ENCODE results near the gene KRTAP3-3.
"Not testable (repeated sequence)": the region's sequence is repeated elsewhere in the genome, so short reads cannot be mapped to it uniquely, and the experiment has no call there.

Gene KRTAP3-3

DNA sequence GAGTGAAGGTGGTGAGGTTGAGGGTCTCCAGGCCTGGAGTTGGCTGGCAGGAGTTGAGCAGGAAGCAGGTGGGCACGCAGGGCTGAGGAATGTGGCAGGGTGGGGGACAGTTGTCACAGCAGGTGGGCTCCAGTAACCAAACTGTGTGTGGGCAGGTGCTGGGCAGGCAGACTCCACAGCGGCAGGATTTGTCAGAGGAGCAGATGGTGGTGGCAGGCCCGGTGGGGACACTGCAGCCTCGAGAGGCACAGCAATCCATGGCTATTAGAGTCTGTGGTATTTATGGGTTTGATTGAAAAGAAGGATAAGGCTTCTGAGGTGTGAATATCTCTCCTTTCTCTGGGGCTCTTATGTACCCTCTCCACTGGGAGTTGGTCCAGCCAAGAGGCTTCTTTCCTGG is at the start of gene KRTAP3-3:
Gene KRTAP3-3, minus strand, starts transcription at position 326 of the 400 bp plus-strand sequence. Its CDS starts 67 bp downstream, at position 259.
- DNase-seq = no peak

GRCh38 chr17:41042953-41043352 is 49.0 kb upstream of the KRTAP3-3 start:
- no peak for DNase-seq

DNA sequence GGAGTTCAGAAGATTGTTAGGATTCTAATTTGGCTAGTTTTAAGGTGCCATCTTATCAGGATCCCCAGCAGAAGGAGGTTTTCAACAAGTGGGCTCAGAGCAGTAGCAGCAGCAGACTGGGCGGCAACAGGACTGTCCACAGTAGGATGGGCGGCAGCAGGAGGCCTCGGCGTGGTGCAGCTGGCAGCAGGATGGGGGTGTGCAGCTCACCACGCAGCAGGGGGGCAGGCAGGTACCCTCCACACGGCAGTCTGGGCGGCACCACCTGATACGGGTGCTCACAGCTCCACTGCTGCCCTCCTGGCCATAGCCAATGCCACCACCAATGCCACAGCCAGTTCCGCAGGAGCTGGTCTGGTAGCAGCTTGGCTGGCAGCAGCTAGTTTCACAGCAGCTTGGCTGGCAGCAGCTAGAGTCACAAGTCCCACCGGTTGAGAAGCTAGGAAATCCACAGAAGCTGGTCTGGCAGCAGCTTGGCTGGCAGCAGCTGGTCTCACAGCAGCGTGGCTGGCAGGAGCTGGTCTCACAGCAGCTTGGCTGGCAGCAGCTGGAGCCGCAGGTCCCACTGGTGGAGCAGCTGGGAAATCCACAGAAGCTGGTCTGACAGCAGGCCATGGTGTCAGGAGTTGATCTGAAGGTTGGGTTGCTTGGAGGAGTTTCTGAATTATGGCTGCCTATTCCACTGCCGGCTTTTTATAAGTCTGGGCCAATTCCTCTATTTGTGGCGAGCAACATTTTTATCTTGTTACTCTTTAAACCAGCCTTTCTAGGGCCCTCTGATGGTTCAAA is 47.0 kb upstream of the KRTAP3-3 start, which contains the start of gene KRTAP1-1:
Gene KRTAP1-1, minus strand, starts transcription at position 668 of the 789 bp plus-strand sequence. Its CDS starts 53 bp downstream, at position 615.
- DNase-seq = not testable (repeated sequence)

DNA sequence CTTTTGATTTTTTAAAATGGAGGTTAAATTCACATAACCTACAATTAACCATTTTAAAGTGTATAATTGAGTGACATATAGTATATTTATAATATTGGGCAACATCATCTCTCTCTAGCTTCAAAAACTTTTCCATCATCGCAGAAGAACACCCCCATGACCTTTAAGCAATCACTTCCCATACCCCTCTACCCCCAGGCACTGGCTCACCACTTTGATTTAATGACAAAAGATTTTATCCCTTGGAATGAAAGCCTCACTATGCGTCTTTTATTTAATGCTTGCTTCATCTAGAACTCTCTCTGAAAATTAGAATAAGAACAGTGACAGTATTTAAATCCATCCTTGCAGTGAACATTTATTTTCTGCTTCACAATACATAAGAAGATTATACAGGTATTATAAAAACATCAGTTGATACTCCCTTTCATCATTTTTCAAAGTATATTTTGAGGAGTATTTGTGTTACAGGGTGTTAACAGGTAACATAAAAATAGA is 43.9 kb upstream of the KRTAP3-3 start:
- DNase-seq = no peak

- DNase-seq = not testable (repeated sequence)
Observed at GRCh38 chr17:41034346-41034935, 40.5 kb upstream of the KRTAP3-3 start, which contains the start of gene KRTAP1-3. TSS of gene KRTAP1-3 (minus strand) at chr17:41034874. CDS start at chr17:41034821, 53 bp downstream.

DNA sequence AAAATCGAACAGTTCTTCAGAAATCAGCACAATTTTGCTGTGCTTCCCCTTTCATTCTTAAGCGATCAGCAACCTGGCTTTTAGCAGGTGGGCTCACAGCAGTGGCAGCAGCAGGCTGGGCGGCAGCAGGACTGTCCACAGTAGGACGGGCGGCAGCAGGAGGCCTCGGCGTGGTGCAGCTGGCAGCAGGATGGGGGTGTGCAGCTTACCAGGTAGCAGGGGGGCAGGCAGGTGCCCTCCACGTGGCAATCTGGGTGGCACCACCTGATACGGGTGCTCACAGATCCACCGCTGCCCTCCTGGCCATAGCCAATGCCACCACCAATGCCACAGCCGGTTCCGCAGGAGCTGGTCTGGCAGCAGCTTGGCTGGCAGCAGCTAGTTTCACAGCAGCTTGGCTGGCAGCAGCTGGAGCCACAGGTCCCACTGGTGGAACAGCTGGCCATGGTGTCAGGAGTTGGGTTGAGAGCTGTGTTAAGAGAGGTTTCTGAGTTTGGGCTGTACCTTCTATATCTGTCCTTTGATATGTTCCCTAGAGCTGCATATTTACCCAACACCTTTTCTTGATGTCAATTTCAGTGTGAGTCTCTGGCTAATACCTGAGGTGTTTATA is 35.8 kb upstream of the KRTAP3-3 start, which contains the start of gene KRTAP1-4:
Gene KRTAP1-4, minus strand, starts transcription at position 563 of the 613 bp plus-strand sequence. Its CDS starts 117 bp downstream, at position 446.
- no peak for DNase-seq

DNA sequence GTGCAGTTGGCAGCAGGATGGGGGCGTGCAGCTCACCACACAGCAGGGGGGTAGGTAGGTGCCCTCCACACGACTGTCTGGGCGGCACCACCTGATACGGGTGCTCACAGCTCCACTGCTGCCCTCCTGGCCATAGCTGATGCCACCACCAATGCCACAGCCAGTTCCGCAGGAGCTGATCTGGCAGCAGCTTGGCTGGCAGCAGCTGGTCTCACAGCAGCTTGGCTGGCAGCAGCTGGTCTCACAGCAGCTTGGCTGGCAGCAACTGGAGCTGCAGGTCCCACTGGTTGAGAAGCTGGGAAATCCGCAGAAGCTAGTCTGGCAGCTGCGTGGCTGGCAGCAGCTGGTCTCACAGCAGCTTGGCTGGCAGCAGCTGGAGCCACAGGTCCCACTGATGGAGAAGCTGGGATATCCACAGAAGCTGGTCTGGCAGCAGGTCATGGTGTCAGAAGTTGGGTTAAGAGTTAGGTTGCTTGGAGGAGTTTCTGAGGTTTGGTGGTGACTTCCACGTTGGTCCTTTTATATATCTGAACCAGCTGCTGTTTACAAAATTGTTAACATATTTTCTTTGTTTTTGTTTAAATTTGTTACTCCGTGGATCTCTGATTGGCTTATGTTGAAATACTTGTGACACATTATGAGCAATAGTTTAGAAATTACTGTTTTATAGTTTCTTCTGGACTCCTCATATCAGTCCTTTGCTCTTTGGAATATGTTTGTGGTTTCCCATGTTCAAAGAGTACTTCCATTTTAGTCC is 32.9 kb upstream of the KRTAP3-3 start, which contains the start of gene KRTAP1-5:
Gene KRTAP1-5, minus strand, starts transcription at position 494 of the 757 bp plus-strand sequence. Its CDS starts 53 bp downstream, at position 441.
- no peak for DNase-seq

GRCh38 chr17:41024697-41025096 is 30.7 kb upstream of the KRTAP3-3 start:
- DNase-seq = no peak

DNA sequence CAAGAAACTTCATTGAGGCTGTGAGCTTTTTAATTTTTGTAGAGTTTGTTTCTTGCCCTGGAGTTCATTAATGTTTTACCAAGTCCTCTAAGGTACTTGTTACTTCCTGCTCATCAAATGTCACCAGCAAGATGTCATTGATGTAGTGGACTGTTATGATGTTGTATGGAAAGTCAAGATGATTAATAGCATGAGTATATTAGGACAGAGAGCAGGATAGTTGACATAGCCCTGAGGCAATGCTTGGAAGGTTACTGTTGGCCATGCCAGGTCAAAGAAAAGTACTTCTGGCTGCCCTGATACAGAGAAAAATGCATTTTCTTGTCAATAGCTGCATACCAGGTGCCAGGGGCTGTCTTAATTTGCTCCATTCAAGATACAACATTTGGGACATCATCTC is 26.4 kb upstream of the KRTAP3-3 start:
- no peak for DNase-seq

GRCh38 chr17:41019415-41019814 is 25.5 kb upstream of the KRTAP3-3 start:
- DNase-seq = no peak

DNA sequence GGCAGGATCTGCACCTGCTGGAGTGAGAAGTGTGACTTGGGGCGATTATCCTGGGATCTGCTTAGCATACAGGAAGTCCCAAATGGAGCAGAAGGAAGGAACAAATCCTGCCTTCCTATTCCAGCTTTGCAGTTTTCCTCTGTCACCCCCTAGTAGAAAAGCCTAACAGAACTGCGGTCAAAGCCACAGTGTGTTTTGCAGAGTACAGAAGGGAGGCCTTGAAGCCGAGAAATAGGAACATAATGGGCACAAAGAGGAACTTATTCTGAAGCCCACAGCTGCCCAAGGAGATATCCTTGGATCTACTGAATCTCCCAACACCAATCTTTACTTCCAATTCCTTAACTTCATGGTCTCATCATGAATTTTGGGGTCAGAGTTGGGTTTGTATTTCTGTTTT is 24.6 kb upstream of the KRTAP3-3 start:
- no peak for DNase-seq

DNA sequence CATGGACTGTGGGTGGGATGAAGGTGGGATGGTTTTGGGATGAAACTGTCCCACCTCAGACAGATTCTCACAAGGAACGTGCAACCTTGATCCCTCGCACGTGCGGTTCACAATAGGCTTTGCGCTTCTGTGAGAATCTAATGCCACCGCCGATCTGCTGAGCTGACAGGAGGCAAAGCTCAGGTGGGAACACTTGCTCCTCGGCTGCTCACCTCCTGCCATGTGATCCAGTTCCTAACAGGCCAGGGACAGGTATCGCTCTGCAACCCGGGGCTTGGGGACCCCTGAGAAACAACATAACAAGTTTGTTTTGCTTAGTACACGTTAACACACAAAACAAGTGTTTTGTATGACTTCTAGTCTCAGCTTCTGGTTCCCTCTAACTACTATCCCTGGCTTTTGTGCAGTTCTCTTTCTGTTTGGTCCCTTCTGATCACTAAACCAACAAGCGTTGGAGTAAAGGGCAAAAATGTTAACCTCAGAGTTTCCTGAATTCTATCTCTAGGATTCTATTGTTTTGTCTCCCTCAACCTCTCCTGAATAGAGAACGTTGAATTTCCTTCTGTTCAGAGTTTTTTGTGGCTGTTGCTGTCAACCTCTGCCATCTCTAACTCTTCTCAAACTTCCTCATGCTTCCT is 22.7 kb upstream of the KRTAP3-3 start:
- DNase-seq = no peak

DNA sequence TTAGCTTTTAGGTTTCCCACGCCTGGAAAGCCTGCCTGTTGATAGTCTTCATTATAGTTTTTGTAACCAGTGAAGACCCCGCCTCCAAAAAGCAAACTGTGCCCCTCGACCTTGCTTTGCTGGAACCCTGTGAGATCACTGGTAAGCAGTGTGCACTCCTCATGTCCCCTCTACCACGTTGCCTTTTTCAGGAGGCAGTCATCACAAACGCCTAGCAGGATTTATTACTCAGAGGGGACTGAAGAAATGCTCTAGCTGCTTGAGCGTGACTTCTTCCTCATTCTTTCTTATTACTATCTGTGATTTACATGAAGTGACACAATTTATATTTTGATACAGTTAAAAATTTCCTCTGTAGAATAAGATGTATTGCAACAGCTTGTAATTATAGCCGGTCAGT is 21.5 kb upstream of the KRTAP3-3 start:
- DNase-seq = no peak

- DNase-seq = no peak
Observed at GRCh38 chr17:41013606-41014005, 19.6 kb upstream of the KRTAP3-3 start.

GRCh38 chr17:41013181-41013580 is 19.2 kb upstream of the KRTAP3-3 start:
- no peak for DNase-seq

DNA sequence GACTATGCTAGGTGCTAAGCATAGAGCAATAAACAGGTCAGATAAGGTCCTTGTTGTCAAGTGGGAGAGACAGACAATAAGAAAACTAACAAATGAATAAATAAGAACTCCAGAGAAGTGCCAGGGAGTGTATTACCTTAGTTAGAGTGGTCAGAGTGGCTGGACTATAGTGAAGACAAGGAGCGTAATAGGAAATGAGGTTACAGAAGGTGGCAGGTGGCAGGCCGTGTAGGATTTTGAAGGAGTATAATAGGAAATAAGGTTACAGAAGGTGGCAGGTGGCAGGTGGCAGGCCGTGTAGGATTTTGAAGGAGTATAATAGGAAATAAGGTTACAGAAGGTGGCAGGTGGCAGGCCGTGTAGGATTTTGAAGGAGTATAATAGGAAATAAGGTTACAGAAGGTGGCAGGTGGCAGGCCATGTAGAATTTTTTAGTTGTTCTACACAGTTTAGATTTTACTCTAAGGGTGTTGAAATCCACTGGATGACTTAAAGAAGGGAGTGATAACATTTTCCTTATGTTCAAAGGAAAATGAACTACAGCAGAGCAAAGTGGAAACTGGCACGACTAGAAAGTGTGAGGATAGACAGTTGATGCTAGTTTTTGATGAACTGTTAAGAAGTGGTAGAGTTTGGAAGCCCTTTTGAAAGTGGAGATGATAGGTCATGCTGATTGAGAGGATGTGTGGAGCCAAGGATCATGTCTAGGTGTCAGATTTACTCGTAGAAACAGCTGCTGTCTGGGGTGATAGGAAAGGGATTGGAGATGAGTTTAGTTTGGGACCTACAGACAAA is 18.6 kb upstream of the KRTAP3-3 start:
- DNase-seq = no peak

DNA sequence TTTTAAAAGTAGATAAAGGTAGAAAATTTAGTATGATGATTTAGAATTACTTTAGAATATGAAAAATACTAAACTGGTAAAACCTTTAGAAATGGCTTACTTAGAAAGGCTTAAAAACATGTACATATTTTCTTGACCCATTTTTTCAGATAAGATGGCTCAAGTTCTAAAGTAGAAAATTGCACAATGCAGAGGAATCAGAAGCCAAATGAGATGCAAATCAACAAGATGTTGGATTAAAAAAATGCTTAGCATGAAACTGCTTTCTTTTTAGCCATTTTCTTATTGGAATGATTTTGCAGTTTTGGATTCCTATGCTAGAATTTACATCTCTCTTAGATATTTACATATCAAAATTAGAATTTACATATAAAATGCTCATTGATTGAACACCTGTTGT is 16.5 kb upstream of the KRTAP3-3 start:
- no peak for DNase-seq

GRCh38 chr17:41009936-41010335 is 16.0 kb upstream of the KRTAP3-3 start:
- no peak for DNase-seq

GRCh38 chr17:41009301-41009760 is 15.4 kb upstream of the KRTAP3-3 start:
- no peak for DNase-seq

DNA sequence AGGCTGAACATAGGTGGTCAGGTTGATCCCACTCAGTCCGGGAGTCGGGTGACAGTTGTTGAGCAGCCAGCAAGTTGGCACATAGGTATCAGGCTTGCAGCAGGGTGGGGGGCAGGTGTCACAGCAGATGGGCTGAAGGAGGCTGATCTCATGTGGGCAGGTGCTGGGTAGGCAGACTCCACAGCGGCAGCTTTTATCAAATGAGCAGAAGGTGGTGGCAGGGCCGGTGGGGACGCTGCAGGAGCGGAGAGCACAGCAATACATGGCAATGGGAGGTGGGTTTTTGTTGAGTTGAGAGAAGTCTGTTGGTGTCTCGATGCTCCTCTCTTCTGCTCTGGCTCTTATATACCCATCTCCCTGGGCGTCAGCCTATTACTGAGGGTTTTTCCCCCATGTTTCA is 14.8 kb upstream of the KRTAP3-3 start, which contains the start of gene KRTAP3-1:
Gene KRTAP3-1, minus strand, starts transcription at position 318 of the 400 bp plus-strand sequence. Its CDS starts 54 bp downstream, at position 264.
- no peak for DNase-seq

- DNase-seq = no peak
Observed at GRCh38 chr17:41004397-41004796, 10.4 kb upstream of the KRTAP3-3 start.
